Activated CD4-positive, alpha-beta T cell treated with anti-CD3 and anti-CD28 coated beads, Interleukin-2, amount 10 ng/mL, durations not matched to agents 24 days and 14 days (primary cell): ENCODE results near the gene AHCY. TPM values are rescaled to one million over a fixed set of nuclear protein-coding genes. Genes with fewer than 3 reads are reported as not detected.
A peak's percentile ranks its signal among the peaks of the same experiment; 100 is the strongest.
"Not testable (repeated sequence)": the region's sequence is repeated elsewhere in the genome, so short reads cannot be mapped to it uniquely, and the experiment has no call there.

ENCODE experiments used
- DNase-seq: peaks from one replicate; pipeline ENCODE4 v3.0.0; 2022
- H3K27ac Mint-ChIP-seq: one replicate; pipeline ENCODE4 v1.8.0; 2022; ENCODE audit warnings: mild to moderate bottlenecking, mixed read lengths
- H3K27me3 Mint-ChIP-seq: one replicate; pipeline ENCODE4 v1.8.0; 2022; ENCODE audit warnings: mixed read lengths
- H3K36me3 Mint-ChIP-seq: one replicate; pipeline ENCODE4 v1.8.0; 2022; ENCODE audit warnings: low read depth, mild to moderate bottlenecking, mixed read lengths
- H3K4me1 Mint-ChIP-seq: one replicate; pipeline ENCODE4 v1.8.0; 2021; ENCODE audit warnings: mixed read lengths
- H3K4me3 Mint-ChIP-seq: one replicate; pipeline ENCODE4 v1.8.0; 2022; ENCODE audit warnings: mild to moderate bottlenecking, moderate library complexity, mixed read lengths
- H3K9me3 Mint-ChIP-seq: one replicate; pipeline ENCODE4 v1.8.0; 2021; ENCODE audit warnings: mixed read lengths
- intact Hi-C: fragments of 100-400 bp; cut with micrococcal nuclease; formaldehyde crosslinking; loops from one replicate; pipeline ENCODE4 v1.15.1; 2023
- total RNA-seq: library from RNA; stranded (reverse); gene quantifications from 2 replicates; pipeline ENCODE4 v1.2.3, GENCODE V29; 2022

The AHCY gene
- total RNA-seq, 1 donor from 2014 or later: 153 TPM

- H3K27me3 Mint-ChIP-seq: no peaks in the 10 kb centered on the region
- H3K4me3 Mint-ChIP-seq: no peak overlapping the region
- peaks cover 23% of the 10 kb centered on the region for H3K4me1 Mint-ChIP-seq
- intact Hi-C loops: no loop called here
- DNase-seq: no peak
- no peak overlapping the region for H3K27ac Mint-ChIP-seq
- H3K36me3 Mint-ChIP-seq: no peaks in the 10 kb centered on the region
- no peaks in the 10 kb centered on the region for H3K9me3 Mint-ChIP-seq
Measured at GRCh38 chr20:34246126-34246626, 57.0 kb downstream of the AHCY start.

DNA sequence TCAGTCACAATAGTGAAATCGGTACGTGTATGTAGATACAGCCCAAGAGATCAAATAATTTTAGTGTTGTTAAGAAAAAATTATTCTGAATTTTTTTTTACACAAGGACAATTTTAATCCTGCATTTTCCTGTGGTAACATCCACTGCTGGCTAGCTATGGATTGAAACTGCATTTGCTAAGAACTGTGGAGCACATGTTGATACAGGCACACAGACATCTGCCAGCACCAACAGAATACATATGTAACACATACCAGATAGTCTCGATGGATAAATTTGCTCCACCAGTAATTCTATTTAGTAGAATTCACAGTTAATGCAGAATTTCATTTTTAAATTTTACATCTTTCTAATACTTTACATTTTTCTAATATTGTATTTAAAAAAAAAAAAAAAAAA is 59.8 kb downstream of the AHCY start:
- Mint-ChIP-seq H3K36me3 (peaks cover 4% of the 10 kb centered on the region), H3K9me3 (peaks cover 7% of the 10 kb centered on the region), H3K4me3 (no peak overlapping the region), H3K4me1 (peaks cover 21% of the 10 kb centered on the region), H3K27me3 (peaks cover 11% of the 10 kb centered on the region), H3K27ac (no peak overlapping the region)
- intact Hi-C loops: no loop called here
- no peak for DNase-seq

- Mint-ChIP-seq H3K4me3 (no peak overlapping the region), H3K9me3 (peaks cover 12% of the 10 kb centered on the region), H3K27me3 (peaks cover 16% of the 10 kb centered on the region), H3K27ac (no peak overlapping the region), H3K36me3 (peaks cover 7% of the 10 kb centered on the region), H3K4me1 (peaks cover 21% of the 10 kb centered on the region)
- intact Hi-C loops: no loop called here
- DNase-seq: no peak
Measured at GRCh38 chr20:34242879-34243278, 60.3 kb downstream of the AHCY start.

- H3K4me3 Mint-ChIP-seq, DNase-seq, H3K27ac Mint-ChIP-seq, H3K36me3 Mint-ChIP-seq, intact Hi-C loops: not testable (repeated sequence)
- Mint-ChIP-seq H3K4me1 (peaks cover 19% of the 10 kb centered on the region), H3K27me3 (peaks cover 21% of the 10 kb centered on the region), H3K9me3 (peaks cover 21% of the 10 kb centered on the region)
Measured at GRCh38 chr20:34242015-34242414, 61.1 kb downstream of the AHCY start.

DNA sequence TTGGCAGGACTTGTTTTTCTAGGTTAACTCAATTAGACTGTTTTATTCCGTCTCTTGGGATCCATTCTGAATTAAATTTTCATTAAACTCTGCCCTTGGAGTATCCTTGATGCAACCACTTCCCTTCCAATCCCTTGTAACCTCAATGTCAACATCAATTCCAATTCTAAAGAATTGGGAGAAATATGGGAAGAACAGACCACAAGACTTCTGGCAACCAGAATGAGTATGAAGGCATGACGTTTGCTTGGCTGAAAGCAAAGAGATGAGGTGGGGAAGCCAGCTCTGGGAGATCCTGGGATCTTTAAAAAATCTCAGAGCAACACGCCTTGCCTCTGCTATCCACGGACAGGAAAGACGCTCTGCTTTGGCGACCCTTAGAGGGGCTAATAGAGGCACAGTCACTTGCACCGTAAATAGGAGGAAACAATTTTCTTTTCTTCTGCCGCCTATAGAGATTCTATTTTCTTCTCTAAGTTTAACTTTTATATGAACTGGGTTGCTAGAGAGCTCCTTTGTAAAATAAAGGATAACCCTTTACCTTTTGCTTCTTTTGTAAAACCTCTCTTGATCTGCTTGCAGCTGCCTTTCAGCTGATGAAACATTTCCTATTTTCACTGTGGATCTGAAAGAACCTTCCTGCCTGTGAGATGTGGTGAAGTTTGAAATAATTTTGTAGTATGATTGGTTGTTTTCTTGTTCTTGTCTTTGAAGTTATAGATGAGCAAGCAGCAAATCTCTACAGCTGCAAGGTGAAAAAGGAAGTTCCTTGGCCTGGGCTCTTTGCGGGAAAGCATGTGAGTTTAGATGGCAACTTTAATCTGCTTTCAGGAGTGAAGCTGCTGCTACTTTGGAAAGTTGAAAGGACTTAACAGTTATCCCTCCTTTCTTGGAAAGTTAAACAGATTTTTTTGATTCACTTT is 62.2 kb downstream of the AHCY start, which contains the start of gene ASIP:
Gene ASIP (plus strand): TSS at position 731 of the 923 bp plus-strand sequence. CDS start 18,952 bp downstream, outside the sequence.
- Mint-ChIP-seq H3K4me1 (peaks cover 19% of the 10 kb centered on the region), H3K27ac (peak within 1 kb of the TSS; percentile 18), H3K4me3 (peak within 1 kb of the TSS; percentile 54), H3K36me3 (peaks cover 8% of the 10 kb centered on the region), H3K27me3 (peaks cover 21% of the 10 kb centered on the region), H3K9me3 (peaks cover 21% of the 10 kb centered on the region)
- DNase-seq: peak; percentile 70
- intact Hi-C loops: no loop called here

DNA sequence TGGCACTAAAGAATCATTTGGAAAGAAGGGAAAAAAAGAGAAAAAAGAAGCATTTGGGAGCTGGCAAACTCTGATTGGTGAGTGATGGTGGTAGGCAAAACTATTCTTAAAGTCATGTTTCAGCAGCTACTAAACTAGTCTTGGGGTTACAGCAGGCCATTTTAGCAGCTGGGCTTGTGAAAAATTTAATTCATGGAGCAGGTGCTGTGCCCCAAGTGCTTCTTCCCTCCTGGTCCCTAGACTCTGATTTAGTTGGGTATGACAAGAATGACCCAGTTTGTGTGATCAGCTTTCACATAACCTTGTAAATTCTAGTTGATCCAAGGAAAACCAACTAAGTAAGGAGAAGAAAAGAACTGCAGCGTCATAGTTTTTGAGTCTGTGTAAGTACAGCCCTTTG is 63.0 kb downstream of the AHCY start:
- H3K9me3 Mint-ChIP-seq: peaks cover 24% of the 10 kb centered on the region
- no peak overlapping the region for H3K27ac Mint-ChIP-seq
- H3K4me3 Mint-ChIP-seq: no peak overlapping the region
- DNase-seq: no peak
- H3K4me1 Mint-ChIP-seq: peaks cover 19% of the 10 kb centered on the region
- intact Hi-C loops: no loop called here
- H3K27me3 Mint-ChIP-seq: peaks cover 25% of the 10 kb centered on the region
- peaks cover 8% of the 10 kb centered on the region for H3K36me3 Mint-ChIP-seq

- peaks cover 30% of the 10 kb centered on the region for H3K9me3 Mint-ChIP-seq
- no peak overlapping the region for H3K27ac Mint-ChIP-seq
- intact Hi-C loops: no loop called here
- H3K4me3 Mint-ChIP-seq: no peak overlapping the region
- DNase-seq: no peak
- H3K4me1 Mint-ChIP-seq: peaks cover 19% of the 10 kb centered on the region
- peaks cover 8% of the 10 kb centered on the region for H3K36me3 Mint-ChIP-seq
- H3K27me3 Mint-ChIP-seq: peaks cover 25% of the 10 kb centered on the region
Measured at GRCh38 chr20:34237942-34238341, 65.2 kb downstream of the AHCY start.

- peaks cover 25% of the 10 kb centered on the region for H3K27me3 Mint-ChIP-seq
- no peak overlapping the region for H3K4me3 Mint-ChIP-seq
- H3K4me1 Mint-ChIP-seq: peaks cover 8% of the 10 kb centered on the region
- H3K9me3 Mint-ChIP-seq: peaks cover 30% of the 10 kb centered on the region
- H3K27ac Mint-ChIP-seq: no peak overlapping the region
- no peak for DNase-seq
- peaks cover 8% of the 10 kb centered on the region for H3K36me3 Mint-ChIP-seq
- intact Hi-C loops: no loop called here
Measured at GRCh38 chr20:34235875-34236274, 67.3 kb downstream of the AHCY start.

- DNase-seq: peak; percentile 11
- no peak overlapping the region for H3K27ac Mint-ChIP-seq
- peaks cover 1% of the 10 kb centered on the region for H3K4me1 Mint-ChIP-seq
- intact Hi-C loops: no loop called here
- peaks cover 24% of the 10 kb centered on the region for H3K9me3 Mint-ChIP-seq
- no peak overlapping the region for H3K4me3 Mint-ChIP-seq
- H3K27me3 Mint-ChIP-seq: peaks cover 16% of the 10 kb centered on the region
- H3K36me3 Mint-ChIP-seq: peaks cover 3% of the 10 kb centered on the region
Measured at GRCh38 chr20:34233687-34234086, 69.5 kb downstream of the AHCY start.

DNA sequence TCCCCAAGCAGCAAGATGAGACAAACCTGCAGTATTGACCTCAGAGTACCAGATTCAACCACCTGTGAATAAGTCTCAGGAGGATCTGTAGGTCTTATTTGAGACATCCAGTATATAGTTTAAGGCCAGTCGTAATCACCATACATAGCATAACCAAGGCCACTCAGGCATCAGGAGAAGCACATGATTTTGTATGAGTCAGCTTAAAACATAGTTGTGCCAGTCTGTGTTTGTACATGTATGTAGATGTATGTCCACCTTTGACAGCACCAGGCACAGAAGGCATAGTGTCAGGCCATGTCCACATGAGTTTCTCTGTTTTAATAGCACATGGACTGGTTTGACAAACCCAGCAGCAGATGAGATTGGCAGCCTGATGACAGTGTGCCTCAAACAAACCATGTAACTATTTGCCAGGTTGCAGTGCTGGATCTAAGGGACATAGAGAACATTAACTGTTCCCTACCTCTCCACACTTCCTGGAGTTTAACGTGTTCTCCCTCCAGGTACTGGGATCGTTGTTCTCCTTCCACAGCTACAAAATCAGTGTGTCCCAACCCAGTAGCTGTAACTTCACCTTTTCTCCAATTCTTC is 70.6 kb downstream of the AHCY start:
- Mint-ChIP-seq H3K27me3 (peaks cover 10% of the 10 kb centered on the region), H3K27ac (no peak overlapping the region), H3K4me1 (peaks cover 1% of the 10 kb centered on the region), H3K36me3 (no peaks in the 10 kb centered on the region), H3K4me3 (no peak overlapping the region), H3K9me3 (peaks cover 15% of the 10 kb centered on the region)
- no peak for DNase-seq
- intact Hi-C loops: no loop called here

- Mint-ChIP-seq H3K4me3 (no peak overlapping the region), H3K36me3 (no peaks in the 10 kb centered on the region), H3K27me3 (peaks cover 10% of the 10 kb centered on the region), H3K27ac (no peak overlapping the region), H3K4me1 (peaks cover 1% of the 10 kb centered on the region), H3K9me3 (peaks cover 10% of the 10 kb centered on the region)
- no peak for DNase-seq
- intact Hi-C loops: no loop called here
Measured at GRCh38 chr20:34231634-34232033, 71.5 kb downstream of the AHCY start.

Other genes starting within 250 kb of the AHCY start
- gene EIF2S2, start 191.1 kb downstream of the AHCY start, total RNA-seq: 106 and 107 TPM in 2 replicates
- not detected in 2 replicates for gene ASIP, start 61.9 kb downstream of the AHCY start, total RNA-seq
- gene ITCH, start 59.9 kb upstream of the AHCY start, total RNA-seq: 55.6 and 55.7 TPM in 2 replicates
- gene DYNLRB1, start 213.1 kb upstream of the AHCY start, total RNA-seq: 96.5 and 98.9 TPM in 2 replicates